ENCODE measurements around the gene SAP25. TPM values are rescaled to one million over a fixed set of nuclear protein-coding genes. Genes with fewer than 3 reads are reported as not detected.
A peak's percentile ranks its signal among the peaks of the same experiment; 100 is the strongest.

SAP25 gene
- total and polyA plus RNA-seq, 2 experiments from 2014 or later: 3.8 to 4.1 TPM

DNA sequence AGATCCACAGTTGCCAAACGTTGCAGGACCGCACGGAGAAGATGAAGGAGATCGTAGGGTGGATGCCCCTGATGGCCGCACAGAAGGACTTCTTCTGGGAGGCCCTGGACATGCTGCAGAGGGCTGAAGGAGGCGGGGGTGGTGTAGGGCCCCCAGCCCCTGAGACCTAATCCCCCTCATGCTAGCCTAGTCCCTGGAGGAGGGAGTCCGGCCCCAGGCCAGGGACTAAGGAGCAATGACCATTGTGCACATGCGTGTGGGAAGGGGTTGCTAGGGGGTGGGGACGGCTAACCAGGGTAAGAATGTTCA, 27.0 kb upstream of the SAP25 start (continued):
- TF ChIP-seq, protein P1, sequence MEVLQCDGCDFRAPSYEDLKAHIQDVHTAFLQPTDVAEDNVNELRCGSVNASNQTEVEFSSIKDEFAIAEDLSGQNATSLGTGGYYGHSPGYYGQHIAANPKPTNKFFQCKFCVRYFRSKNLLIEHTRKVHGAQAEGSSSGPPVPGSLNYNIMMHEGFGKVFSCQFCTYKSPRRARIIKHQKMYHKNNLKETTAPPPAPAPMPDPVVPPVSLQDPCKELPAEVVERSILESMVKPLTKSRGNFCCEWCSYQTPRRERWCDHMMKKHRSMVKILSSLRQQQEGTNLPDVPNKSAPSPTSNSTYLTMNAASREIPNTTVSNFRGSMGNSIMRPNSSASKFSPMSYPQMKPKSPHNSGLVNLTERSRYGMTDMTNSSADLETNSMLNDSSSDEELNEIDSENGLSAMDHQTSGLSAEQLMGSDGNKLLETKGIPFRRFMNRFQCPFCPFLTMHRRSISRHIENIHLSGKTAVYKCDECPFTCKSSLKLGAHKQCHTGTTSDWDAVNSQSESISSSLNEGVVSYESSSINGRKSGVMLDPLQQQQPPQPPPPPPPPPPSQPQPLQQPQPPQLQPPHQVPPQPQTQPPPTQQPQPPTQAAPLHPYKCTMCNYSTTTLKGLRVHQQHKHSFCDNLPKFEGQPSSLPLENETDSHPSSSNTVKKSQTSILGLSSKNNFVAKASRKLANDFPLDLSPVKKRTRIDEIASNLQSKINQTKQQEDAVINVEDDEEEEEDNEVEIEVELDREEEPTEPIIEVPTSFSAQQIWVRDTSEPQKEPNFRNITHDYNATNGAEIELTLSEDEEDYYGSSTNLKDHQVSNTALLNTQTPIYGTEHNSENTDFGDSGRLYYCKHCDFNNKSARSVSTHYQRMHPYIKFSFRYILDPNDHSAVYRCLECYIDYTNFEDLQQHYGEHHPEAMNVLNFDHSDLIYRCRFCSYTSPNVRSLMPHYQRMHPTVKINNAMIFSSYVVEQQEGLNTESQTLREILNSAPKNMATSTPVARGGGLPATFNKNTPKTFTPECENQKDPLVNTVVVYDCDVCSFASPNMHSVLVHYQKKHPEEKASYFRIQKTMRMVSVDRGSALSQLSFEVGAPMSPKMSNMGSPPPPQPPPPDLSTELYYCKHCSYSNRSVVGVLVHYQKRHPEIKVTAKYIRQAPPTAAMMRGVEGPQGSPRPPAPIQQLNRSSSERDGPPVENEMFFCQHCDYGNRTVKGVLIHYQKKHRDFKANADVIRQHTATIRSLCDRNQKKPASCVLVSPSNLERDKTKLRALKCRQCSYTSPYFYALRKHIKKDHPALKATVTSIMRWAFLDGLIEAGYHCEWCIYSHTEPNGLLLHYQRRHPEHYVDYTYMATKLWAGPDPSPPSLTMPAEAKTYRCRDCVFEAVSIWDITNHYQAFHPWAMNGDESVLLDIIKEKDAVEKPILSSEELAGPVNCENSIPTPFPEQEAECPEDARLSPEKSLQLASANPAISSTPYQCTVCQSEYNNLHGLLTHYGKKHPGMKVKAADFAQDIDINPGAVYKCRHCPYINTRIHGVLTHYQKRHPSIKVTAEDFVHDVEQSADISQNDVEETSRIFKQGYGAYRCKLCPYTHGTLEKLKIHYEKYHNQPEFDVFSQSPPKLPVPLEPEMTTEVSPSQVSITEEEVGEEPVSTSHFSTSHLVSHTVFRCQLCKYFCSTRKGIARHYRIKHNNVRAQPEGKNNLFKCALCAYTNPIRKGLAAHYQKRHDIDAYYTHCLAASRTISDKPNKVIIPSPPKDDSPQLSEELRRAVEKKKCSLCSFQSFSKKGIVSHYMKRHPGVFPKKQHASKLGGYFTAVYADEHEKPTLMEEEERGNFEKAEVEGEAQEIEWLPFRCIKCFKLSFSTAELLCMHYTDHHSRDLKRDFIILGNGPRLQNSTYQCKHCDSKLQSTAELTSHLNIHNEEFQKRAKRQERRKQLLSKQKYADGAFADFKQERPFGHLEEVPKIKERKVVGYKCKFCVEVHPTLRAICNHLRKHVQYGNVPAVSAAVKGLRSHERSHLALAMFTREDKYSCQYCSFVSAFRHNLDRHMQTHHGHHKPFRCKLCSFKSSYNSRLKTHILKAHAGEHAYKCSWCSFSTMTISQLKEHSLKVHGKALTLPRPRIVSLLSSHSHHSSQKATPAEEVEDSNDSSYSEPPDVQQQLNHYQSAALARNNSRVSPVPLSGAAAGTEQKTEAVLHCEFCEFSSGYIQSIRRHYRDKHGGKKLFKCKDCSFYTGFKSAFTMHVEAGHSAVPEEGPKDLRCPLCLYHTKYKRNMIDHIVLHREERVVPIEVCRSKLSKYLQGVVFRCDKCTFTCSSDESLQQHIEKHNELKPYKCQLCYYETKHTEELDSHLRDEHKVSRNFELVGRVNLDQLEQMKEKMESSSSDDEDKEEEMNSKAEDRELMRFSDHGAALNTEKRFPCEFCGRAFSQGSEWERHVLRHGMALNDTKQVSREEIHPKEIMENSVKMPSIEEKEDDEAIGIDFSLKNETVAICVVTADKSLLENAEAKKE (CRISPR knock-in tag; IDR thresholded peaks at IDR 0.05): no peak
- TF ChIP-seq, protein P2, sequence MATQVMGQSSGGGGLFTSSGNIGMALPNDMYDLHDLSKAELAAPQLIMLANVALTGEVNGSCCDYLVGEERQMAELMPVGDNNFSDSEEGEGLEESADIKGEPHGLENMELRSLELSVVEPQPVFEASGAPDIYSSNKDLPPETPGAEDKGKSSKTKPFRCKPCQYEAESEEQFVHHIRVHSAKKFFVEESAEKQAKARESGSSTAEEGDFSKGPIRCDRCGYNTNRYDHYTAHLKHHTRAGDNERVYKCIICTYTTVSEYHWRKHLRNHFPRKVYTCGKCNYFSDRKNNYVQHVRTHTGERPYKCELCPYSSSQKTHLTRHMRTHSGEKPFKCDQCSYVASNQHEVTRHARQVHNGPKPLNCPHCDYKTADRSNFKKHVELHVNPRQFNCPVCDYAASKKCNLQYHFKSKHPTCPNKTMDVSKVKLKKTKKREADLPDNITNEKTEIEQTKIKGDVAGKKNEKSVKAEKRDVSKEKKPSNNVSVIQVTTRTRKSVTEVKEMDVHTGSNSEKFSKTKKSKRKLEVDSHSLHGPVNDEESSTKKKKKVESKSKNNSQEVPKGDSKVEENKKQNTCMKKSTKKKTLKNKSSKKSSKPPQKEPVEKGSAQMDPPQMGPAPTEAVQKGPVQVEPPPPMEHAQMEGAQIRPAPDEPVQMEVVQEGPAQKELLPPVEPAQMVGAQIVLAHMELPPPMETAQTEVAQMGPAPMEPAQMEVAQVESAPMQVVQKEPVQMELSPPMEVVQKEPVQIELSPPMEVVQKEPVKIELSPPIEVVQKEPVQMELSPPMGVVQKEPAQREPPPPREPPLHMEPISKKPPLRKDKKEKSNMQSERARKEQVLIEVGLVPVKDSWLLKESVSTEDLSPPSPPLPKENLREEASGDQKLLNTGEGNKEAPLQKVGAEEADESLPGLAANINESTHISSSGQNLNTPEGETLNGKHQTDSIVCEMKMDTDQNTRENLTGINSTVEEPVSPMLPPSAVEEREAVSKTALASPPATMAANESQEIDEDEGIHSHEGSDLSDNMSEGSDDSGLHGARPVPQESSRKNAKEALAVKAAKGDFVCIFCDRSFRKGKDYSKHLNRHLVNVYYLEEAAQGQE (IDR thresholded peaks at IDR 0.05; ENCODE audit: unreplicated experiment): no peak

DNA sequence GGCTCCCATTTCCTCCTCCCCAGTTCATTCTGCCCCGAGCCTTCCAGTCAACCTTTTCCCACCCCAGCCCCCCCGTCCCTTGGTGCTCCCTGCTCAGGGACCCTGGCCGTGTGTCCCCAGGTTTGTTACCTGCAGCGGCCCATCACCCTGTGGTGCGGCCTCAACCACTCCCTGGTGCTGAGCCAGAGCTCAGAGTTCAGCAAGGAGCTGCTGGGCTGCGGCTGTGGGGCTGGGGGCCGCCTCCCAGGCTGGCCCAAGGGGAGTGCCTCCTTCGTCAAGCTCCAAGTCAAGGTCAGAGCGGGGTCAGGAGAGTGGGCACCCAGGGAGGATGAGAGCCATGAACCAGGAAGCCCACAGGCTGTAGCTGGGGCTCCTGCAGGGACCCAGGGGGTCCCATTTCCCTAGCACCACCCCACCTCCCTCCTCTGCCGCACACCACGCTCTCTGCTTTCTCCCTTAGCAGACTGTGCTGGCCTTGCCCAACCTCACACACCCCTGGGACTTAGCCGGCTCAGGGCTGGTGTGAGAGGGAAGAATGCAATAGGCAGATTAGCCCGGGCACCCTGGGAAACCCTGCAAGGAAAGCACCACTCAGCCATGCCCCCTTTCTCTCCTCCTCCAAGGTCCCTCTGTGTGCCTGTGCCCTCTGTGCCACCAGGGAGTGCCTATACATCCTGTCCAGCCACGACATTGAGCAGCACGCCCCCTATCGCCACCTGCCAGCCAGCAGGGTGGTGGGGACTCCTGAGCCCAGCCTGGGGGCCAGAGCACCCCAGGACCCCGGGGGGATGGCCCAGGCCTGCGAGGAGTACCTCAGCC, 26.4 kb upstream of the SAP25 start:
- Histone ChIP-seq H3K79me2 (replicated peaks; ENCODE audit: insufficient read depth) (no peaks in the 10 kb centered on the region), H3F3A (replicated peaks; ENCODE audit: low read depth) (0 out of 2 replicates have a peak, but pooled peaks cover 3% of the 10 kb centered on the region), H3K27ac (ENCODE audit: low read depth) (no peak overlapping the region), H3K9me2 (ENCODE audit: insufficient read depth) (no peaks in the 10 kb centered on the region), H3K27me3 (ENCODE audit: insufficient read depth) (no peaks in the 10 kb centered on the region), H4K20me1 (replicated peaks; ENCODE audit: insufficient read depth) (no peaks in the 10 kb centered on the region; the same call in 1 of the 2 replicates), H3K36me3 (ENCODE audit: insufficient read depth) (no peaks in the 10 kb centered on the region; the same call in none of the 2 replicates), H3K4me3 (no peak overlapping the region), H2AFZ (no peak overlapping the region), H3K4me2 (no peak overlapping the region; the same call in 1 of the 2 replicates), H3K4me1 (ENCODE audit: insufficient read depth) (peaks cover 19% of the 10 kb centered on the region)
- ATAC-seq (no peak), DNase-seq (ENCODE audit: low spot score) (peak; percentile 40)
- Mint-ChIP-seq H3K36me3 (ENCODE audit: low read depth) (peaks cover 11% of the 10 kb centered on the region), H3K27ac (no peak overlapping the region), H3K4me3 (no peak overlapping the region), H3K4me1 (peaks cover 33% of the 10 kb centered on the region), H3K27me3 (ENCODE audit: insufficient read depth, low read depth, poor library complexity) (peaks cover 21% of the 10 kb centered on the region), H3K9me3 (no peaks in the 10 kb centered on the region)
- TF ChIP-seq POLR2AphosphoS5 (IDR thresholded peaks at IDR 0.05; ENCODE audit: low read depth): no peak; the same call in 1 of the 2 replicates
- TF ChIP-seq, protein P3, sequence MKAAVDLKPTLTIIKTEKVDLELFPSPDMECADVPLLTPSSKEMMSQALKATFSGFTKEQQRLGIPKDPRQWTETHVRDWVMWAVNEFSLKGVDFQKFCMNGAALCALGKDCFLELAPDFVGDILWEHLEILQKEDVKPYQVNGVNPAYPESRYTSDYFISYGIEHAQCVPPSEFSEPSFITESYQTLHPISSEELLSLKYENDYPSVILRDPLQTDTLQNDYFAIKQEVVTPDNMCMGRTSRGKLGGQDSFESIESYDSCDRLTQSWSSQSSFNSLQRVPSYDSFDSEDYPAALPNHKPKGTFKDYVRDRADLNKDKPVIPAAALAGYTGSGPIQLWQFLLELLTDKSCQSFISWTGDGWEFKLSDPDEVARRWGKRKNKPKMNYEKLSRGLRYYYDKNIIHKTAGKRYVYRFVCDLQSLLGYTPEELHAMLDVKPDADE (IDR thresholded peaks at IDR 0.05): no peak
